T-helper 17 cell (primary cell): ENCODE measurements around the gene PLA2G4E. TPM values are rescaled to one million over a fixed set of nuclear protein-coding genes. Genes with fewer than 3 reads are reported as not detected.
A peak's percentile ranks its signal among the peaks of the same experiment; 100 is the strongest.

Source experiments
- ATAC-seq: fragments of 150-1000 bp; cut with Tn5 transposase; 2 replicates; pipeline ENCODE4 v1.10.0; 2021; ENCODE audit warnings: mild to moderate bottlenecking, moderate library complexity
- DNase-seq, 3 donors: peaks; one replicate each; pipeline versions ENCODE4 v3.0.0 to v3.0.0-alpha.2; 2020 to 2021
- H3K9me3 ChIP-seq: one replicate; pipeline ENCODE4 v1.7.0; 2013; ENCODE audit warnings: low read length, mild to moderate bottlenecking; ENCODE audit not compliant: control insufficient read depth, poor library complexity, severe bottlenecking
- H3K27ac Mint-ChIP-seq: one replicate; pipeline ENCODE4 v1.8.0; 2022; ENCODE audit warnings: mild to moderate bottlenecking, moderate library complexity, mixed read lengths
- H3K27me3 Mint-ChIP-seq: one replicate; pipeline ENCODE4 v1.8.0; 2022; ENCODE audit warnings: mixed read lengths
- H3K36me3 Mint-ChIP-seq: one replicate; pipeline ENCODE4 v1.8.0; 2022; ENCODE audit warnings: low read depth, mixed read lengths
- H3K4me1 Mint-ChIP-seq: one replicate; pipeline ENCODE4 v1.8.0; 2022; ENCODE audit warnings: mild to moderate bottlenecking, mixed read lengths
- H3K4me3 Mint-ChIP-seq: one replicate; pipeline ENCODE4 v1.8.0; 2022; ENCODE audit warnings: mild to moderate bottlenecking, moderate library complexity, mixed read lengths
- total RNA-seq, 4 donors: library from RNA in 2 of 4; stranded (reverse) in 2 of 4; gene quantifications; one replicate each; pipeline ENCODE4 v1.2.3 and lab custom pipeline; 2022 to 2026

PLA2G4E gene
- total RNA-seq, 2 donors from 2014 or later, result not detected

DNA sequence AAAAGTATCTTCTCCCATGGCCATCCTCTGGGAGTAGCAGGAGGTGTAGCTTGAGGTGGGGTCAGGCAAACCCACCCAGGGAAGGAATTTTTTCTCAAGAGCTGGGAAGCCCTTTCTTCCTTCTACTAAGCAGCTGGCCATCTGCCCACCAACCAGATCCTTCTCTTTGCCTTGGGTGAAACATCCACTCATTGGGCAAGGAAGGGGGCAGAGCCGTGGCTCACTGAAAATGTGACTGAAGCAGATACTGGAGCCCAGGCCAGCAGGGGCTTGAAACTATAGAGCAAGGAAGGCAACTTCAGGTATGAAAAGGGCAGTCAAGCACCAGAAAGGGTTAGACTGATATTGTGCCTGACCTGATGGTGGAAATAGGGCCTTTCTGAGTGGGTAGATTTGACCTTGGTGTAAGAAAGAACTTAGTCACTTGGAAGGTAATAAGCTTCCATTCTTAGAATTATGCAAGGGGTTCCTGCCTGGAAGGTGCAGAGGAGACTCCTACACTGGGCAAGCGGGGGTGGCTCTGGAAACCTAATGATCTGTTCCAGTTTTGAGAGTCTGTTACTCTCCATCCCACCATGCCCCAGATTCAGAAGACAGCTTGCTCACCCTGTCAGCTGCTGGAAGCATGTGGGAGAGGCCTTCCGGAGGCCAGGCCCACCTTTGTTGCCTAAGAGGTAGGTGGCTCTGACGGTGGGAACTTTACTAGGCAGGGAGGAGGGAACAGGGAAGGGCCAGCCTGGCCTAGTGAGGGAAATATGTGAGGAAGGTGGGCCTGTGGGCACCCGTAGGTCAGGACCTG lies 22.0 kb upstream of the PLA2G4E start:
- Mint-ChIP-seq H3K27me3 (peaks cover 47% of the 10 kb centered on the region), H3K27ac (no peak overlapping the region), H3K4me3 (no peak overlapping the region), H3K36me3 (peaks cover 2% of the 10 kb centered on the region), H3K4me1 (peaks cover 9% of the 10 kb centered on the region)
- no peaks in the 10 kb centered on the region for H3K9me3 ChIP-seq
- DNase-seq, result no peak
- no peak for ATAC-seq

DNA sequence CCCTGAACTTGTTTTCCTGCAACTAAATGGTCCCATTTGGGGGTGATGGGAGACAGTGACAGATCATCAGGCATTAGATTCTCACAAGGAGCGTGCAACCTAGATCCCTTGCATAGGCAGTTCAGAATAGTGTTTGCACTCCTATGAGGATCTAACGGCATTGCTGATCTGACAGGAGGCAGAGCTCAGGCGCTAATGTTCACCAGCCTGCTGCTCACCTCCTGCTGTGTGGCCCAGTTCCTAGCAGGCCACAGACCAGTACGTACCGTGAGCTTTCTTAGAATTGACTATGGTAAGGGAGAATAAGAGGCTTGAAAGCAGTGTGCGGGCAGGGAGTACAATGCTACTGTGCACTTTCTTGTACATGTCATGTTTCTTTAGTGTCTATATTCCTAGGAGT lies 17.6 kb upstream of the PLA2G4E start:
- ATAC-seq (no peak), DNase-seq (no peak)
- Mint-ChIP-seq H3K27ac (no peak overlapping the region), H3K27me3 (peaks cover 19% of the 10 kb centered on the region), H3K4me3 (no peak overlapping the region), H3K4me1 (peaks cover 9% of the 10 kb centered on the region), H3K36me3 (no peaks in the 10 kb centered on the region)
- H3K9me3 ChIP-seq, result no peaks in the 10 kb centered on the region

DNA sequence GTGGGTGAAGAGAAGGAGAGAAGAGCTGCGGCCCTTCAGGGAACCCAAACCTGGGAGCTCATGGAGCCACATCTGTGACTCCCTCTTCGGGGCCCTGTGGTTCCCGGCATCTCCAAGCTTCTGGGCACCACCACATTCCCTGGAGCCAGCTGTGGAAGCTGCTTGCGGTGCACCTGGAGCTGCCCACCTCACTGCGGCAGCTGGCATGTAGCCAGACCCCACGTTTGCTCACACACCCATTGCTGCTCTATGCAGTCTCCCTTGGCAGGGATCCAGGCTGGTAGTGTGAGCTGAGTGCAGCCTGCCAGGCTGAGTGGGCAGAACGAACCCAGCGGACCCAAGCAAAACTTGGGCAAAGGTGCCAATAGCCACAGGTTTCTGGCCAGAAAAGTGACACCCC lies 16.8 kb upstream of the PLA2G4E start:
- H3K9me3 ChIP-seq, result no peaks in the 10 kb centered on the region
- no peak overlapping the region for H3K4me3 Mint-ChIP-seq
- H3K36me3 Mint-ChIP-seq, result peaks cover 3% of the 10 kb centered on the region
- ATAC-seq, result no peak
- H3K27me3 Mint-ChIP-seq, result peaks cover 19% of the 10 kb centered on the region
- H3K4me1 Mint-ChIP-seq, result peaks cover 13% of the 10 kb centered on the region
- no peak for DNase-seq
- H3K27ac Mint-ChIP-seq, result no peak overlapping the region

DNA sequence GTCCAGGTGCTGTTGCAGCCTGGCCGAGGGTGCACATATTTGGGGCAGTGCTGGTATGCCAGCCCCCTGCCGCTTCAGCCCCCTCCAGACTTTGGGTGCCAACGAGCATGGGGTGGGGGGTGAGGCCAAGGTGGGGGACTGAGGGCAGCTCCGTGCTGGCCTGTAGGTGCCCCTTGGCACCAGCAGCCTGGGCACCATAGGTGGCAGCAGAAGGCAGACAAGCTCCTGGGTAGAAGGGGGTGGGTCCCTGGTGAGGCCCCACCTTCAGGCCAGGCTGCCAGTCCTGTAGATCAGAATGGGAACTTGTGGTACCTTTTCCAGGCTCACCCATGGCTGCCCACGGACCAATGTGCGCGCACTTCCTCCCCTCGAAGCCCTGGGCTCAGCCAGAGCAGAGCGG lies 16.1 kb upstream of the PLA2G4E start:
- peaks cover 13% of the 10 kb centered on the region for H3K4me1 Mint-ChIP-seq
- H3K27ac Mint-ChIP-seq, result no peak overlapping the region
- H3K27me3 Mint-ChIP-seq, result peaks cover 19% of the 10 kb centered on the region
- H3K4me3 Mint-ChIP-seq, result no peak overlapping the region
- H3K9me3 ChIP-seq, result no peaks in the 10 kb centered on the region
- peaks cover 3% of the 10 kb centered on the region for H3K36me3 Mint-ChIP-seq
- ATAC-seq (no peak), DNase-seq (no peak)

DNA sequence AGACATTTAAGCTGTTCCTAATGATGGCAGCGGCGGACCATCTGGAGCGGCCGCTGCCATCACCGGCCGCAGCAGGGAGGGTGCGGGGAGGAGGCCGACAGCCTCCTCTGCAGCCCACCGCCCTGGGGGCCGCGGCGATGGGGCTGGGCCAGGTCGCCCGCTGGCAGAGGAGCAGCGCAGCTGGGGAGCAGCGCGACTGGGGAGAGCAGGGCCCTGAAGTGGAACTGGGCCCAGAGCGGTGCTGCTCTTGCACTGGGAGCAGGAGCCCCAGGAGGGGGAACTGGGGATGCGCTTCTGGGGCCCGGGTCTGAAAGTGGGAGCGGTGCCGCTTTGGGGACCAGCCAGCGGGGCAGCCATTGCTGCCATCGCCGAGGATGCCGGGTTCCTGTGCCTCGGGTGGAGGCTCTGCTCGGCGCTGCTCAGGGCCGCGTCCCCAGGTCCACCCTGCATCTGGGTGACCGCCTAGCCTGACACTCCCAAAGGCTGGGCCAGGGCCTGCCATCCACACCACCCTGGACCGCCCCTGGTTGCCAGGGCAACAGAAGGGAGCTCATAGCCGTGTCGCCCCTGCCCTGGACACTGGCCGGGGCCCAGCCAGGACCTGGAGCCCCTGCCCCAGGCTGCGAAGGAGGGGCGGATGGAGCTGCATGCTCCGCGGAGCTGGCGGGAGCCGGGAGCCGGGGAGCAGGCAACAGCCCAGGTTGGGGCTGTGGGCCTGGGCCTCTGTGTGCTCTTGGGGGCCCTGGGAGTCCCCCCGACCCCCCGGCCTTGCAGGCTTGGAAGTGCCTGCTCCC lies 15.5 kb upstream of the PLA2G4E start:
- Mint-ChIP-seq H3K4me3 (no peak overlapping the region), H3K27ac (no peak overlapping the region), H3K36me3 (peaks cover 3% of the 10 kb centered on the region), H3K4me1 (peaks cover 13% of the 10 kb centered on the region), H3K27me3 (peaks cover 13% of the 10 kb centered on the region)
- DNase-seq, result no peak
- H3K9me3 ChIP-seq, result no peaks in the 10 kb centered on the region
- no peak for ATAC-seq

DNA sequence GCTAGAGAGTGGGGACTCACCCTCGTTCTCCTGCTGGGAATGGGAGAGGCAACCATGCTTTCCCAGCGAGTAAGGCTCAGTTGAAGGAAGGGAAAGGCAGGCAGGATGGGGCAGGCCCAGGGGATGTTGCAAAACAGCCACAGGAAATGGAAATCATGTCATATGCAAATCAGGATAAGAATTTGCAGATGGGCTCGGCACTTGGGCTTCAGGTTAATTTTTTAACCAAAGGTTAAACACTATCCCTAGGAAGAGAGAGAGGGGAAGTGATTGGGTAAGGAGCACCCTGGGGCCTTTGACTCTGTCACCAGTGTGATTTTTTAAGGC lies 14.6 kb upstream of the PLA2G4E start:
- peak; percentile 46 for ATAC-seq
- H3K27ac Mint-ChIP-seq, result no peak overlapping the region

DNA sequence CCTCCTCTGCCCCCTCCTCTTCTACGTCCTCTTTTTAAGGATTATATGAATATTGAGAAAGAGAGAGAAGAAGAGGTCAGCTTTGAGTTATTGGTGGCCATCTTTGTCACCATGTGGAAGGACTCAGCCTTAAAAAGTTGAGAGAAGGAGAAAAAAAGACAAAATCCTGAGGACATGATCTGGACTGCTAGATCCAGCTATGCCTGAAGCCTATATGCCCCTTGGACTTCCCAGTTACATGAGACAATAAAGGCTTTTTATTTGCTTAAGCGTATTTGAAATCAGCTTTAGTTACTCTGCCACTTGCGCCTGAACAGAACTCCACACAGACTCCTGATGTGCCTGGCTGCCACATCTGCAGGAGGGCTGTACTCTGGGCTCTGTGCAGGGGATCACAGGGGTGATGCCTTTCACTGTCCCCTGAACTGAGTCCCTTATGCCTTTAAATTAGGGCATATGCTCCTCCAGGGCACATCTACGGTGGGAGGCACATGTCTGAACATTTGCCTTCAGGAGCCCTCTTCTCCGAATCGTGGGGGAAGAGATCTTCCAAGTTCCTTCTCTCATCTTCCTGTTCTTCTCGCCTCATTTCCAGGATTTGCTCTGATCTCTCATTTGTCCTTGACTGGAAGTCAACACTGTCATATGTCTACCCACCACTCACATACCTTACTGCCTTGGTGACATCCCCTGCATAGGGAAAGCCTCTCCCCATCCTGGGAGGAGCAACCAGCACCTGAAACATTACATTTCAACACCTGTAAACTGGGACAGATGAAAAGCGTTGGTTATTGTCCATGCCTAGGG lies 14.0 kb upstream of the PLA2G4E start:
- Mint-ChIP-seq H3K4me3 (no peak overlapping the region), H3K36me3 (peaks cover 4% of the 10 kb centered on the region)
- ATAC-seq, result no peak

More for the DNA sequence above, 14.6 kb upstream of the PLA2G4E start:
- Mint-ChIP-seq H3K36me3 (peaks cover 3% of the 10 kb centered on the region), H3K4me3 (no peak overlapping the region), H3K27me3 (peaks cover 4% of the 10 kb centered on the region), H3K4me1 (peaks cover 13% of the 10 kb centered on the region)
- H3K9me3 ChIP-seq, result no peaks in the 10 kb centered on the region
- DNase-seq, result no peak

DNA sequence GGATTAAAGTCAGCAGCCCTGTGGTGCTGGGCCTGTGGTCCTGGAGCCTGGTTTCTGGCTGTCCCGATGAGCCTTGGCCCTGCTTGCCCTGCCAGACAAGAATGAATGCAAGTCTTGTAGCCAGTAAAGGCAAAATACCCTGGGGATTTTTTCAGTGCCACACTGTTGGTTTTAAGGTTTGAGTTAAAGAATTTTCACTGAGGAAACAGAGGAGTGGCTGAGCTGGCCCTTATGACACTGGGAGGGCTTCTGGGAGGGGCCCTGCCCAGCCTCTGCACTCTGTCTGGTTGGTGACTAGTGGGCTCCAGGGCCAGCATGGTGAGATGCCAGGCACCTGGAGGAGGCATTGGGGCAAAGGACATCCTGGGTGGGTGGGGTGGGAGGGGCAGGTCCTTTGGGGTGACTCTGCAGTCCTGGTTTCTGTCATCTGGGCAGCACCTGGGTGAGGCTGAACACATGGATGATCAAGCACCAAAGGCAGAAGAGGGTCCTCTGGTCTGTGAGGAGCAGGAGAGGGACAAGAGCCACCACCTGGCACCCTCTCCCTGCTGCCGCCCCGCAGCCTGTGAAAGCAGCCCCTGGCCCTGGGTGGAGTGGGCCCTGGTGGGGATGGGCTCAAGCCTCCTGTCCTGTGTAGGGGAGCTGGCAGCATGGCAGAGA lies 12.5 kb upstream of the PLA2G4E start:
- no peak overlapping the region for H3K27ac Mint-ChIP-seq
- H3K27me3 Mint-ChIP-seq, result no peaks in the 10 kb centered on the region
- ATAC-seq, result no peak
- H3K4me1 Mint-ChIP-seq, result peaks cover 12% of the 10 kb centered on the region
- DNase-seq, result no peak
- H3K36me3 Mint-ChIP-seq, result peaks cover 6% of the 10 kb centered on the region
- no peak overlapping the region for H3K4me3 Mint-ChIP-seq
- no peaks in the 10 kb centered on the region for H3K9me3 ChIP-seq

More for the DNA sequence above, 14.0 kb upstream of the PLA2G4E start:
- no peak for DNase-seq
- Mint-ChIP-seq H3K4me1 (peaks cover 13% of the 10 kb centered on the region), H3K27ac (no peak overlapping the region), H3K27me3 (no peaks in the 10 kb centered on the region)
- no peaks in the 10 kb centered on the region for H3K9me3 ChIP-seq

DNA sequence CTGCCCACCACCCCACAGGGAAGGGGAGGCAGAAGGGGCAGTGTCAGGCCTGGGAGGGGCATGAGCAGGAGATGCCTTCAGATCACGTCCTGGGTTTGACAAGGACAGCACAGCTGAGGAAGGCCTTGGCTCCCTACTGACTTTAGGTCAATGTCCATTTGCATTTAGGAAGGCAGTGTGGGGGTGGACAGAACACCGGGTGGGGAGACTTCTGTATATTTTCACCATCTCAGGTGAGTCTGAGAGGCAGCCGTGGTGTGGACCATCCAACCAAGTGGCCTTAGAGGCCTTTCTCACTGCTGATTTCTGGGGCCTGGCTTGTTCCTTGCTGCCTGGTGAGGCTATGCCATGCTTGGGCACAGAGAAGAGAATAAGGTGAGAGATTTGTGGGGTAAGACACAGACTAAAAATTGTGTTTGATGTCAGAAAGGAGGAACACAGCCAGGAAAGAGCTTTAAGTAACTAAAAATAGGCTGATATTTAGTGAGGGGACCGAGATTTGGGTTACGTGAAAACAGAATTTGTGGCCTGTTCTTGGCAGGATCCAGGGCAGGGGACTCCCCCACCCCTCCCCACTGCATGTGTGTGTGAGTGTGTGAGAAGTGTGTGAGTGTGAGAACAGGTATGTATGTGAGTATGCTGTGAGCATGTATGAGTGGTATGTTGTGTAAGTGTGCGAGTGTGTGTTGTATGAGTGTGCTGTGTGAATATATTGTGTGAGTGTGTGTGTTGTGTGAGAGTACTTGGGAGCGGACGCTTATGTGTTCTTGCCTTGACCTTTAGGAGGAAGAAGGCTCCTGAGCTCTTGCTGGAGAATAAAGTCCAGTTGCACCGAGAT lies 11.8 kb upstream of the PLA2G4E start:
- H3K4me1 Mint-ChIP-seq, result peaks cover 14% of the 10 kb centered on the region

DNA sequence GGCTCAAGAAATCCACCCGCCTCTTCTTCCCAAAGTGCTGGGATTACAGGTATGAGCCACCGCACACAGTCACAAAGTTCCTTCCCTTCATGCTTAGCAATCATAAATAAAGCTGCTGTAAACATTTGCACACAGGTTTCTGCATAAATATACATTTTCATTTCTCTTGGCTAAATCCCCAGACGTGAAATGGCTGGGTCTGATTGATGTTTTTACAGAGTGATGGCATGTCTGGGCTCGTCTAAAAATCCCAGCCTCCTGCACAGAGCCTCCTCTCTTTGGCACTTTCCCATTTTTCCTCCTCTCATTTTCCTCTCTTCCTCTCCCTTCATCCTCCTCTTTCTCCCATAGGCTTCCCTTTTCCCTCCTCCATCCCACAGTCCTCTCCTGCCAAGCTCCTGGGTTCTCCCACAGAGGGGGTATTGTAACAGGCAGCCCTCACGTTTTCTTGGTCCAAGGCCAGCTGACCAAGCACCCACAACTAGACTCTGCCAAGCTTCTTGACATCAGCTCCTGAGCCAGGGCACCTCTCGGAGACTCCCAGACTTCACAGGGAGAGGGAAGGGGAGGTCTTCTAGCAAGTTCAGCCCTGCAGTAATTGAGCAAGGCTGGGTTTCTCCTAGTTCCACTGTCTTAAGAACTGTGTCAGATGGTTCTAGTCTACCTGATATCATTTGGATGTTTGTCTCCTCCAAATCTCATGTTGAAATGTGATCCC lies 10.5 kb upstream of the PLA2G4E start:
- H3K27ac Mint-ChIP-seq, result no peak overlapping the region
- no peak for ATAC-seq
- no peaks in the 10 kb centered on the region for H3K9me3 ChIP-seq
- no peak for DNase-seq
- peaks cover 9% of the 10 kb centered on the region for H3K36me3 Mint-ChIP-seq
- peaks cover 14% of the 10 kb centered on the region for H3K4me1 Mint-ChIP-seq
- H3K27me3 Mint-ChIP-seq, result peaks cover 17% of the 10 kb centered on the region
- no peak overlapping the region for H3K4me3 Mint-ChIP-seq

More for the DNA sequence above, 11.8 kb upstream of the PLA2G4E start:
- Mint-ChIP-seq H3K4me3 (no peak overlapping the region), H3K27ac (no peak overlapping the region), H3K27me3 (peaks cover 5% of the 10 kb centered on the region), H3K36me3 (peaks cover 8% of the 10 kb centered on the region)
- DNase-seq, result no peak
- H3K9me3 ChIP-seq, result no peaks in the 10 kb centered on the region
- ATAC-seq, result no peak

DNA sequence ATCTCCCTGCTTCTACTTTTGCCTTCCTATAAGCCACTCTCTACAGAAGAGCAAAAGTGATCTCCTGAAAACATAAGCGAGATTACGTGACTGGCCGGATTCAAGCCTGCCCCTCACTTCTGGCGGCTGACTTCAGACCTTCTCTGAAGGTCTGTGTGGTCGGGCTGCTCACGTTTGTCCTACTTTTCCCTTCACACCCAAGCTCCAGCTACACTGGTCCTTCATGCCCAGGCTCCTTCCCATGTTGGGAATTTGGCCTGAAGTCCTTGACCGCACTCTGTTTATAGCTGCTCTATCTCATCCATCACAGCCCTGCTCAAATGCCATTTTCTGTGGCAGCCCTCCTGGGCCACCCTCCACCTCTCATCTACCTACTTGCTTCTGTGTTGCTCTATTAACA lies 6.7 kb upstream of the PLA2G4E start:
- Mint-ChIP-seq H3K4me3 (no peak overlapping the region), H3K4me1 (peaks cover 4% of the 10 kb centered on the region), H3K36me3 (peaks cover 7% of the 10 kb centered on the region), H3K27me3 (peaks cover 30% of the 10 kb centered on the region), H3K27ac (peak overlapping the region; percentile 54)
- no peaks in the 10 kb centered on the region for H3K9me3 ChIP-seq
- DNase-seq, result no peak
- ATAC-seq, result no peak

DNA sequence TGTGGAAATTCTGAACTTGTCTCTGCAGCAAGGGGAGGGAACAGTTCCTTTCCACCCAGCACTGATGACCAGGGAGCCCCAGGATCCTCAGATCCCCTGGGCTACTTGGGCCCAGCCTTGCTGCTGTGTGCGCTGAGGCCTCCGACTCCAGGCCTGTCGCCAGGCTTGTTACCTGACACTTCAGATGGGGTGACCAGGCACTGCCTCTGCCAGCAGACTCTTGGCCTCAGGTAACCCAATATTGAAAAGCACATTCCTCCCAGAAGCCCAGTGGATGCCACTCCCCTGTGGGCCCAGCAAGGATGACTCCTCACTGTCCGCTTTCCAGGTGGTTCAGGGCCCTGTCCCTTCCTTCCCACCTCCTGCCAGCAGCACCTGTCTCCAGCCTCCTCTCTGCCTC lies 3.5 kb upstream of the PLA2G4E start:
- DNase-seq (no peak), ATAC-seq (no peak)
- Mint-ChIP-seq H3K4me1 (peaks cover 4% of the 10 kb centered on the region), H3K36me3 (peaks cover 3% of the 10 kb centered on the region), H3K4me3 (no peak overlapping the region), H3K27me3 (peaks cover 38% of the 10 kb centered on the region), H3K27ac (peak overlapping the region; percentile 75)
- no peaks in the 10 kb centered on the region for H3K9me3 ChIP-seq
